ENCODE measurements around the gene SMURF2. TPM values are rescaled to one million over a fixed set of nuclear protein-coding genes. Genes with fewer than 3 reads are reported as not detected.
A peak's percentile ranks its signal among the peaks of the same experiment; 100 is the strongest.

The SMURF2 gene
- total and polyA plus RNA-seq, 2 of the 4 experiments (the other 2 are of a cell fraction): 131 to 774 TPM

DNA sequence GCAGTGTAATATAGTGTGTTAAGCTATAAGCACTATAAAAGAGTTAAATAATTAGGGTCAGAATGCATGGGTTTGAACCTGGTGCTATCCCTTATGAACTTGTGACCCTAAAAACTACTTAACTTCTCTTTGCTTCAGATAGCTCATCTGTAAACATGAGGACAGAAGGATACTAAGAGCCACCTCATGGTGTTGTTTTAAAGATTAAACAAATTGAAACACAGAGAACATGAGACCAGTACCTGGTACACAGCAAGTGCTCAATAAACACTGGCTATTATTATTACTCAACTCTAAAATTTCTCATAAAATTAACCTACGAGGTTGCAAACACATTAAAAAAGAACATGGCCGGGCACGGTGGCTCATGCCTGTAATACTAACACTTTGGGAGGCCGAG is 43.3 kb downstream of the SMURF2 start (continued):
- no peak for TF ChIP-seq CEBPB (IDR thresholded peaks at IDR 0.05; ENCODE audit: low read depth, low read length)
- no peak for TF ChIP-seq NFE2L2 (IDR thresholded peaks at IDR 0.05; ENCODE audit: low read depth, low read length)
- no peak for TF ChIP-seq SMC3 (IDR thresholded peaks at IDR 0.05; ENCODE audit: low read depth, low read length)

DNA sequence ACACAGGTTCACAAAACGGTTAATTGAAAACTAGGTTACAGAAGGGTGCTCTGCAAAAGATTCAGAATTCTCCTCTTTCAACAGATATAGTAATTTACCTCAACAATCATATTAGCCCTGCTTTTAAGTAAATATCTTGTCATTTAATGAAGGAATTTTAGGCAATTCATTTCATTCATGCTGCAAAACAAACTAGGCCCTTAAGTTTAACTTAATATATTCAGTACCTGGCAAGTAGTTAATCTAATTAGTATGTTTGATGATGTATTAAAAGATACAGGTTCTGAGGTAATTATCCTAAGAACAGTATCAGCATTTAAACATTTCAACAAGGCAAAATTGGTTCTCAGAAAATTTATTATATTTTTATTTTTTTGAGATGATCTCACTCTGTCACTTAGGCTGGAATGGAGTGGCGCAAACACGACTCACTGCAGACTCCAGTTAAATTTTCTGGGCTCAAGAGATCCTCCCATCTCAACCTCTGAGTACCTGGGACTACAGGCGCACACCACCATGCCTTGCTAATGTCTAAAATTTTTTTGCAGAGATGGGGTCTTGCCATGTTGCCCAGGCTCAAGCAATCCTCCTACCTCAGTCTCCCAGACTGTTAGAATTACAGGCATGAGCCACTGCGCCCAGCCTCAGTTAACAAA is 44.9 kb downstream of the SMURF2 start:
- H3K79me1 ChIP-seq (ENCODE audit: low read depth in 1 of 2, low read length in 2 of 2): peaks cover 0 to 27% of the 10 kb centered on the region in 2 experiments; a peak in 2 of 4 replicates
- H3K23ac ChIP-seq (ENCODE audit: low read depth, low read length): peak overlapping the region; percentile 49; the same call in 1 of the 2 replicates
- H3K9ac ChIP-seq (ENCODE audit: low read depth, low read length): no peak overlapping the region
- peaks cover 14% of the 10 kb centered on the region for H3K9me1 ChIP-seq (ENCODE audit: insufficient read depth, low read length)
- no peak overlapping the region for H3K18ac ChIP-seq (ENCODE audit: low read depth, low read length)
- CTCF ChIA-PET: no interaction called here
- H2BK20ac ChIP-seq (ENCODE audit: low read depth, low read length): no peak overlapping the region
- no peak overlapping the region for H2AK5ac ChIP-seq (ENCODE audit: low read depth, low read length)
- POLR2A ChIA-PET (ENCODE audit: unreplicated experiment): no interaction called here
- TF ChIP-seq, protein P1, sequence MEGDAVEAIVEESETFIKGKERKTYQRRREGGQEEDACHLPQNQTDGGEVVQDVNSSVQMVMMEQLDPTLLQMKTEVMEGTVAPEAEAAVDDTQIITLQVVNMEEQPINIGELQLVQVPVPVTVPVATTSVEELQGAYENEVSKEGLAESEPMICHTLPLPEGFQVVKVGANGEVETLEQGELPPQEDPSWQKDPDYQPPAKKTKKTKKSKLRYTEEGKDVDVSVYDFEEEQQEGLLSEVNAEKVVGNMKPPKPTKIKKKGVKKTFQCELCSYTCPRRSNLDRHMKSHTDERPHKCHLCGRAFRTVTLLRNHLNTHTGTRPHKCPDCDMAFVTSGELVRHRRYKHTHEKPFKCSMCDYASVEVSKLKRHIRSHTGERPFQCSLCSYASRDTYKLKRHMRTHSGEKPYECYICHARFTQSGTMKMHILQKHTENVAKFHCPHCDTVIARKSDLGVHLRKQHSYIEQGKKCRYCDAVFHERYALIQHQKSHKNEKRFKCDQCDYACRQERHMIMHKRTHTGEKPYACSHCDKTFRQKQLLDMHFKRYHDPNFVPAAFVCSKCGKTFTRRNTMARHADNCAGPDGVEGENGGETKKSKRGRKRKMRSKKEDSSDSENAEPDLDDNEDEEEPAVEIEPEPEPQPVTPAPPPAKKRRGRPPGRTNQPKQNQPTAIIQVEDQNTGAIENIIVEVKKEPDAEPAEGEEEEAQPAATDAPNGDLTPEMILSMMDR (conservative IDR thresholded peaks at IDR 0.05; ENCODE audit: low read depth, low read length): no peak
- TF ChIP-seq CEBPB (IDR thresholded peaks at IDR 0.05; ENCODE audit: low read depth, low read length): peak; percentile 36; the same call in 1 of the 2 replicates
- peaks cover 5% of the 10 kb centered on the region; the same call in 1 of the 2 replicates for H3K36me3 ChIP-seq (ENCODE audit: control insufficient read depth, insufficient read depth, low read length)
- no peak overlapping the region for H2BK5ac ChIP-seq (ENCODE audit: low read depth, low read length, poor library complexity, severe bottlenecking)
- no peak overlapping the region for H2BK15ac ChIP-seq (ENCODE audit: low read depth, low read length)
- H4K8ac ChIP-seq (ENCODE audit: low read depth in 2 of 2, low read length in 2 of 2): no peak overlapping the region
- H4K91ac ChIP-seq (ENCODE audit: insufficient read depth, low read depth, low read length): no peak overlapping the region
- H3K14ac ChIP-seq (replicated peaks; ENCODE audit: low read depth, low read length): no peak overlapping the region
- intact Hi-C loops (cut with micrococcal nuclease): no loop called here
- no peak overlapping the region for H2AK9ac ChIP-seq (replicated peaks; ENCODE audit: low read depth, low read length, poor library complexity)
- H2BK120ac ChIP-seq (ENCODE audit: low read depth, low read length): no peak overlapping the region
- BruUV-seq (replicated peaks): no TSS peak
- no peak overlapping the region for H3K4me3 ChIP-seq (ENCODE audit: insufficient read depth, low read depth, low read length)
- no peak overlapping the region for H3K56ac ChIP-seq (ENCODE audit: extremely low read depth, insufficient read depth, low read length)
- in situ Hi-C loops (cut with MboI; ENCODE audit: low sequenced_read_pairs): no loop called here
- WGBS, 2 experiments (ENCODE audit: extremely low coverage in 2 of 2, insufficient read length in 1 of 2): no CpG with 5 or more reads among the region's 5 CpGs
- H3K27ac ChIP-seq (ENCODE audit: insufficient read depth, low read length): peak overlapping the region; percentile 33; the same call in 1 of the 2 replicates
- dilution Hi-C loops (cut with HindIII; ENCODE audit: low sequenced_read_pairs, unreplicated experiment): no loop called here
- no peaks in the 10 kb centered on the region for H3K9me3 ChIP-seq (ENCODE audit: control insufficient read depth, insufficient read depth, low read length)
- H3K4ac ChIP-seq (ENCODE audit: low read depth, low read length): no peak overlapping the region
- H3K27me3 ChIP-seq (ENCODE audit: control insufficient read depth, insufficient read depth, low read length): no peaks in the 10 kb centered on the region
- no peak for ATAC-seq (ENCODE audit: low read depth)
- no peak overlapping the region for H2AFZ ChIP-seq (replicated peaks; ENCODE audit: low read length, poor library complexity)
- peaks cover 98% of the 10 kb centered on the region for H4K20me1 ChIP-seq (ENCODE audit: insufficient read depth, low read length)
- peak; percentile 37 for DNase-seq
- peak overlapping the region; percentile 31; the same call in 1 of the 2 replicates for H3K4me2 ChIP-seq (ENCODE audit: low read depth, low read length)
- no peak overlapping the region for H4K5ac ChIP-seq (ENCODE audit: low read depth, low read length)
- peaks cover 17% of the 10 kb centered on the region for H3K4me1 ChIP-seq (ENCODE audit: control insufficient read depth, insufficient read depth, low read length)

All from IMR-90 (cell line).